Stimulated activated naive CD4-positive, alpha-beta T cell (primary cell): ENCODE data around the gene SOX30.
"Not testable (repeated sequence)": the region's sequence is repeated elsewhere in the genome, so short reads cannot be mapped to it uniquely, and the experiment has no call there.

Source experiments
- DNase-seq, 6 experiments: peaks; one replicate each; lab custom pipeline; 2025; lab: John Stamatoyannopoulos, UW

SOX30 gene

GRCh38 chr5:157652377-157652692, at the start of gene SOX30:
Gene SOX30, minus strand, starts transcription at chr5:157652438. Its CDS starts 360 bp downstream, at chr5:157652078.
- DNase-seq, result no peak

- DNase-seq, result not testable (repeated sequence)
These were observed 46.4 kb upstream of the SOX30 start for GRCh38 chr5:157698674-157699073.

GRCh38 chr5:157696154-157696553, 43.9 kb upstream of the SOX30 start:
- not testable (repeated sequence) for DNase-seq

GRCh38 chr5:157693816-157694215, 41.6 kb upstream of the SOX30 start:
- not testable (repeated sequence) for DNase-seq

- DNase-seq, result no peak
These were observed 38.6 kb upstream of the SOX30 start for GRCh38 chr5:157690690-157691433.

- peak in 1 of 6 experiments; percentile 9 for DNase-seq
These were observed 37.9 kb upstream of the SOX30 start for GRCh38 chr5:157689942-157690689.

GRCh38 chr5:157687198-157687554, 34.9 kb upstream of the SOX30 start:
- no peak for DNase-seq

- DNase-seq, result not testable (repeated sequence)
These were observed 34.3 kb upstream of the SOX30 start for GRCh38 chr5:157686276-157687197.

GRCh38 chr5:157682257-157682656, 30.0 kb upstream of the SOX30 start:
- no peak for DNase-seq

- DNase-seq, result no peak
These were observed 28.8 kb upstream of the SOX30 start for GRCh38 chr5:157681048-157681447.

GRCh38 chr5:157680239-157680638, 28.0 kb upstream of the SOX30 start:
- DNase-seq, result no peak

- DNase-seq, result no peak
These were observed 27.6 kb upstream of the SOX30 start for GRCh38 chr5:157679801-157680200.

GRCh38 chr5:157677931-157678330, 25.7 kb upstream of the SOX30 start:
- no peak for DNase-seq

GRCh38 chr5:157674351-157674750, 22.1 kb upstream of the SOX30 start:
- not testable (repeated sequence) for DNase-seq

GRCh38 chr5:157672976-157673375, 20.7 kb upstream of the SOX30 start:
- DNase-seq, result no peak

- DNase-seq, result no peak
These were observed 19.5 kb upstream of the SOX30 start for GRCh38 chr5:157671592-157672330.

GRCh38 chr5:157670662-157671591, 18.7 kb upstream of the SOX30 start, which contains the start of gene C5orf52:
Gene C5orf52, plus strand, starts transcription at chr5:157671533. Its CDS starts 82 bp downstream, at chr5:157671615.
- no peak for DNase-seq

- no peak for DNase-seq
These were observed 17.5 kb upstream of the SOX30 start for GRCh38 chr5:157669701-157670097.

GRCh38 chr5:157668356-157668755, 16.1 kb upstream of the SOX30 start:
- no peak for DNase-seq

- no peak for DNase-seq
These were observed 13.3 kb upstream of the SOX30 start for GRCh38 chr5:157665467-157666070.
